ENCODE data around the gene TCF4.

GRCh38 chr18:55206927-55207326 lies 381.1 kb downstream of the TCF4 start:
- TF ChIP-seq CTCF (conservative IDR thresholded peaks at IDR 0.05; ENCODE audit: low read depth in 2 of 2) (no peak), EZH2 (IDR thresholded peaks at IDR 0.05; ENCODE audit: low read depth, unreplicated experiment) (no peak)

Data from GM23338 (cell line).